SKM-1 (cell line): ENCODE results near the gene XYLB.
"Not testable (repeated sequence)": the region's sequence is repeated elsewhere in the genome, so short reads cannot be mapped to it uniquely, and the experiment has no call there.

ENCODE experiments used
- DNase-seq: peaks from one replicate; lab custom pipeline; 2025; ENCODE audit not compliant: unreplicated experiment; lab: John Stamatoyannopoulos, UW

Gene XYLB

GRCh38 chr3:38346587-38347410, at the start of gene XYLB:
Gene XYLB (plus strand): TSS chr3:38346785. CDS start chr3:38346869, 84 bp downstream.
- DNase-seq: peak; percentile 82

DNA sequence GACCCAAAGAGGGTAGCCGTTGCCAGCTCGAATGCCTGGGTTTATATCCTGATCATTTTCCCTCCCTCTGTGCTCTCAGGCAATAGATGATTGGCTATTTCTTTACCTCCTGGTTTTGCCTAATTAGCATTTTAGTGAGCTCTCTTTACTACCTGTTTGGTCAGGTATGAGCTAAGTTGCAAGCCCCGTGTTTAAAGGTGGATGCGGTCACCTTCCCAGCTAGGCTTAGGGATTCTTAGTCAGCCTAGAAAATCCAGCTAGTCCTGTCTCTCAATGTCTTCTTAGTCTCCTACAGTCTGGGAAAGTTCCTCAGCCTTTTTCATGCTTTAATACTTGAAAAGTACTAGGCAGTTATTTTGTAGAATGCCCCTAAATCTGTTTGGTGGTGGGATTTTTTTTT, 49.5 kb upstream of the XYLB start:
- DNase-seq: not testable (repeated sequence)

- DNase-seq: no peak
Observed at GRCh38 chr3:38297537-38297936, 49.0 kb upstream of the XYLB start.

DNA sequence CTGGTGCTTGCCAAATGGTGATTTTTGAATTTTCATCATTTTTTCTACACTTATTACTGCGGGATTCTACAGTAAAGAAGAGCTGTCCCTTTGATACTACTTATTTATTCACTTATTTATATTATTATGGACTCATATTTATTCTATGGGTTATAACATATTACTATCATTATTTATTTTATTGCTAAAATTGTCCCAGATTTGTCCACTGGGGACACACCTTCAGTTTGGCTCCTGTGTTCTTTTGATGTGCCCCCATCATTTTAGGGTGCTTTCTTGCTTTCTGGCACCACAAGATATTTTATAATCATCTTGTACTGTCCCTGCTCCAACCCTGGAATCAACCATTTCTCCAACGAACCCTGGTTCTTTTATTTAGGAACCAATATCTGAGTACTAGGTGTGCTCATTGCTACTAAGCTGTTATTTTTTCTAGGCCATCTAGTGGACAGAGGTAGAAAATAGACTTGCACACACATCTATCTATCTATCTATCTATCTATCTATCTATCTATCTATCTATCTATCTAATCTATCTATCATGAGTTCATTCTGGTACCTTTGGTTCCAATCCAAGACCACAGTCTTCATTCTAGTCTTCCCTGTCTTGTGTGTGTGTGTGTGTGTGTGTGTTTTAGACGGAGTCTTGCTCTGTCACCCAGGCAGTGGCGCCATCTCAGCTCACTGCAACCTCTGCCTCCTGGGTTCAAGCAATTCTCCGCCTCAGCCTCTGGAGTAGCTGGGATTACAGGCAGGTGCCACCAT, 48.5 kb upstream of the XYLB start:
- no peak for DNase-seq

- no peak for DNase-seq
Observed at GRCh38 chr3:38306941-38307340, 39.6 kb upstream of the XYLB start.

GRCh38 chr3:38307599-38307998, 39.0 kb upstream of the XYLB start:
- no peak for DNase-seq

- no peak for DNase-seq
Observed at GRCh38 chr3:38308456-38308855, 38.1 kb upstream of the XYLB start.

DNA sequence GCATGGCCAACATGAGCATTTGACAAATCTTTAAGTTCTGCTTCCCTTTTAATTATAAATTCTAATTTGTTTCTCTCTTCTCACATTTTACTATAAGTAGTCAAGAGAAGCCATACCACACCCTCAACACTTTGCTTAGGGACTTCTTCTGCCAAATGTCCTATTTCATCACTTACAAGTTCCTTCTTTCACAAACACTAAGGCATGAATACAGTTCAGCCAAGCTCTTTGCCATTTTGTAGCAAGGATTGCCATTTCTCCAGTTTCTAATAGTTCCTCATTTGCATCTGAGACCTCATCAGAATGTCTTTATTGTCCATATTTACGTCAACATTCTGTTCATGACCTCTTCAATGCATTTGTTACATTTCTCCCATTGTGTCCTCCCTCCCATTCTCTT, 35.1 kb upstream of the XYLB start:
- peak; percentile 88 for DNase-seq

DNA sequence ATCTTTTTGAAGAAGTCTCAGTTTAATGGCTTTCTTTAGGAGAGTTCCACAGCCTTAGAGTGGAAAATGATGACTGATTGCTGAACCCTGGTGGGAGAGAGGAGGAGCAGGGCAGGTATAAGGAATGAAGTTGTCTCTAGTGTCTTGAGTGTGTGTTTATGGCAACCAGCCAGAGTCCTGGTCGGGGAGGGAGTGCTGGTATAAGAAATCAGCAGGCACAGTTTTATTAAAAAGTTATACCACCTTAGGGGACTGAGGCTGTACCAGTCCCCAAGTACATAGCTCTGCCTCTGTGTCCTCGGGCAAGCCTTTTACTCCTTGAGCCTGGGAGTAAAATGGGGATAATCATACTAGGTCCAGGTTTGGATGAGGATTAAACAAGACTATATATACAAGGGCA, 34.6 kb upstream of the XYLB start:
- DNase-seq: no peak

DNA sequence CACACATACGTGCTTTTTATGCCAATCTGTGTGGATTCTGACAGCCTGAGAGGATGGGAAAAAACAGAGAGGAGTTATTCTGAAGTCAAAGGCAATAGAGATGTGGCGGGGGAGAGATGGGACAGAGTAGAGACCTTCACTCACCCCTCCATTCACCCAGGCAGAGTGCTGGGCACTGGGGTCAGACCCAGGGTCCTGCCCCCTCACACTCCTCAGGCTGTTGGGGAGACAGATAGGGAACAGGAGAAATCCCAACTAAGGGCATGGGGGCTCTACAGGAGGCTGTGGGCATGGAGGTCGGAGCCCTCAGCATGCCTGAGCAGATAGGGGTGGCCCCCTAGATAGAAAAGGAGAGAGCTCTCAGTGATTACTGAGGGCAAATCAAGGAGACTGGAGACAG, 34.2 kb upstream of the XYLB start:
- DNase-seq: no peak

GRCh38 chr3:38313263-38313662, 33.3 kb upstream of the XYLB start:
- no peak for DNase-seq

DNA sequence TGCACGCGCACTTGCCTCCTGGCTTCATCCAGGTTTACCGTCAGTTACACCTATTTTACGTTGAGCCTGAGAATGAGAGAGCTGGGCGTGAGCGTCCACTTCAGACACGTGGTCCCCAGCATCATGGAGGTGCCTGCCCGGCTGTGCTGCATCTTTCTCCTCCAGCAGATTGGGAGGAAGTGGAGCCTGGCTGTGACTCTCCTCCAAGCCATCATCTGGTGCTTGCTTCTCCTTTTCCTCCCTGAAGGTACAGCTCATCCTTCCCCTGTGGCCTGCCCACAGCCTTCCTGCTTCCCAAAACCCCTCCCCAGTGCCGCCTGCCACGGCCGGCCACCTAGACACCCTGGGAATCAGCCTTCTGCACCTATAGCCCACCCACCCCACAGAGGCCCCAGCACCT, 32.9 kb upstream of the XYLB start:
- peak; percentile 50 for DNase-seq

GRCh38 chr3:38314112-38314763, 32.3 kb upstream of the XYLB start:
- no peak for DNase-seq

DNA sequence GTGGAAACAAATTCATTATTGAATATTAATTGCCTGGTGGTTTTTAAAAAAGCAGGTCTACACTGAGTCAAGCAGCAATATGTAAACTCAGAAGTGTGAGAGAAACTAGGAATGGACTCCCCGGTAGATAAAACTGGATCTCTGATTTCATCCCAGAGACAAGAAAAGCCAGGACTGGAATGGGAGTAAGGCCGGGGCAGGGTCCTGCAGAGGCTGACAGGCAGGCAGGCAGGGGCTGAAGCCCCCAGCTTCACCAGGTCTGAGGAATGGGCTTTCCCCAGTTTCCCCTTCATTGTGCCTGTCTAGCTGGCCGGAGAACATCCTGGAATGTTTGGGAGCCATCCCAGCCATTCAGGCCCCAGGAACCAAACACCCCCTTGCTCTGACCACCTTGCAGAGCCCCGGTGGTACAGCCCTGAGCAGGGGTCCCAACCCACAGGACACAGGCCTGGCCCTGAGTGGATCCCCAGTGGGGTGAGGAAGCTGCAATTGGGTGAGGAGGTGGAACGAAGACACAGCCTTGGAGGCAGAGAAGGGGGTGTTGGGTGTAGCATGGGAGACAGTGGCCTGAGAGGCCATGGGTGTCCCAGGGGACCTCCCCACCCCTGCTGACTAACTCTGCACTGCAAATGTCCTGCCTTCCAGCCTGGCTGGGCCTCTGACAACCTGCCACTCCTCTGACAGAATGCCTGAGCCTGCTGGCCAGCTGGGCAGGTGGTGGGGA, 31.7 kb upstream of the XYLB start:
- no peak for DNase-seq

DNA sequence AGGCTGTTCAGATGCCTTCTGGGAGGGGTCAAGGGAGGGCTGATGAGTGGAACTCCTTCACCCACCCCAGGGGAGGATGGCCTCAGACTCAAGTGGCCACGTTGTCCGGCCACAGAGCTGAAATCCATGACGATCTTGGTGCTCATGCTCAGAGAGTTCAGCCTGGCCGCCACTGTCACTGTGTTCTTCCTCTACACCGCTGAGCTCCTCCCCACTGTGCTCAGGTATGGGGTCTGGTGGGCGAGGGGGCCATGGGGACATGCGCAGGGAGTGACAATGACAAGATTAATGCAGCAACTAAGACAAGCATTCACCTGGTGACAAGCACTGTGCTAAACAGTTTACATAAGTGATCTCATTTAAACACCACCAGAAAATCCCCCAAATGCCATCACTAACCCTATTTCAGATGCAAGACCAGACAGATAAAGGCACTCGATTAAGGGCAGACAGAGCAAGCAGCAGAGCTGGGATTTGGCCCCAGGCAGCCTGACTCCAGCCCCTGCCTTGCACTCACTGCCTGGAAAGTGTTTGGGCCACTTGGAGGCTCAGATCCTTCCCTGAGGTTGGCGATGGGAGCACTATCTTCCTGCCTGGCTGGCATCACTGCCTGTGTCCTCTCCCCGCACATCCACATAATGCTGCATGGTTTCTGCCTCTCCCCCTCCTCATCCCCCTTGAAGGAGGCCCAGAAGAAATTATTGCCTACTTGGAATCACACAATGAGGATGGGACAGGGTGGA, 30.9 kb upstream of the XYLB start:
- DNase-seq: no peak

DNA sequence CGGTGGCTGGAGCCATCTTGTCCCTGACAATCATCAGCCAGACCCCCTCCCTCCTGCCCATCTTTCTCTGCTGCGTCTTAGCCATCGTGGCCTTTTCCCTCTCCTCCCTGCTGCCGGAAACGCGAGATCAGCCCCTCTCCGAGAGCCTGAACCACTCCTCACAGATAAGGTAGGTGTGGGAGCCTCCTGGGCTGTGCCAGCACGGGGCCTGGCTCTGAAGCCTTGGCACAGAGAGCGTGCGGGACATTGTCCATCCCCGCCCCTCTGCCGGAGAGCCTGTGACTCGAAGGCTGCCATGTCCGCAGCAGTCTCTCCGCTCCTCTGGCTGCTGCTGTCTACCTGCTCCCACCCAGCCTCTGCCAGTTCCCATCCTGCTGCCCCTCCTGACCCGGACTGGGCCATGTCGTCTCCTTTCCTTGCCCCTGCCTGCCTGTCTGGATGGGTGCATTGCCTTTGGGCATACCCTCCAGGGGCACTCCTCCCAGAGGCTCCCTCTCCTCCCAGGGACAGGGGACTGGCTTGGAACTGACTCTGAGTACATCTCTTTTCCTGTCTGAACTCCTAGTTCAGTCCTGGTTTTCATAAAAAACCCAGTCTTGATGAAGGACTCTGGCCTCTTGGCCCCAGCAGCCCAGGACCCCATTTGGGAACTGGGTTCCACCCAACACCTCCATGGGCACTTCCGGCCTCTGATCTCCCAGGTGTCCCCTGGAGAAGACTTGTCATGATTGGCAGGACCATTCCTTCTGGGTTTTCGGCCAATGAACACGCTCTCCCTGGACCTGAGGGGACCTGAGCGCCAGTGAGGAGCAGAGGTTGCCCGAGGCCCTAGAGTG, 30.0 kb upstream of the XYLB start:
- no peak for DNase-seq

- peak; percentile 81 for DNase-seq
Observed at GRCh38 chr3:38317192-38317759, 29.3 kb upstream of the XYLB start.

GRCh38 chr3:38318766-38319671, 27.6 kb upstream of the XYLB start:
- no peak for DNase-seq
